ENCODE data around the gene FIGNL2. TPM values are rescaled to one million over a fixed set of nuclear protein-coding genes. Genes with fewer than 3 reads are reported as not detected.

FIGNL2 gene
- total RNA-seq, 1 experiment from 2014 or later, result not detected

- no peaks in the 10 kb centered on the region for H3F3A ChIP-seq (ENCODE audit: low read length, unreplicated experiment)
- H4K20me1 ChIP-seq (ENCODE audit: low read length), result no peaks in the 10 kb centered on the region
- intact Hi-C loops (cut with micrococcal nuclease), result no loop called here
- H3K4me3 ChIP-seq (ENCODE audit: low read length), result no peak overlapping the region
- H3K79me2 ChIP-seq (ENCODE audit: low read length), result no peaks in the 10 kb centered on the region
- ChIA-PET POLR2A (ENCODE audit: unreplicated experiment) (no interaction called here), CTCF (no interaction called here)
- H3K27ac ChIP-seq (ENCODE audit: low read length), result no peak overlapping the region
- no peaks in the 10 kb centered on the region for H3K4me1 ChIP-seq (ENCODE audit: insufficient read depth, low read length)
- H3K9me3 ChIP-seq (ENCODE audit: low read length), result no peaks in the 10 kb centered on the region
- H3K9ac ChIP-seq (ENCODE audit: low read length), result no peak overlapping the region
- H3K27me3 ChIP-seq (ENCODE audit: low read length), result peaks cover 22% of the 10 kb centered on the region
- DNase-seq (no peak), ATAC-seq (no peak)
- H3K4me2 ChIP-seq (ENCODE audit: low read length), result no peak overlapping the region
- no TSS peak for BruUV-seq (replicated peaks)
- no peaks in the 10 kb centered on the region for H3K36me3 ChIP-seq (ENCODE audit: low read depth, low read length)
- H3K9me2 ChIP-seq (replicated peaks; ENCODE audit: low read length), result no peaks in the 10 kb centered on the region
- TF ChIP-seq CTCF (conservative IDR thresholded peaks at IDR 0.05; ENCODE audit: low read depth, low read length) (no peak), EZH2phosphoT487 (IDR thresholded peaks at IDR 0.05; ENCODE audit: borderline replicate concordance, low read length) (no peak), EZH2 (IDR thresholded peaks at IDR 0.05; ENCODE audit: low read length, unreplicated experiment) (no peak)
- H2AFZ ChIP-seq (ENCODE audit: low read length), result no peak overlapping the region
Measured at GRCh38 chr12:51848841-51849735, 570 bp upstream of the FIGNL2 start.

- Histone ChIP-seq H3K27ac (ENCODE audit: low read length) (no peak overlapping the region), H3K9me2 (replicated peaks; ENCODE audit: low read length) (no peaks in the 10 kb centered on the region), H2AFZ (ENCODE audit: low read length) (peak overlapping the region; percentile 97), H3K9ac (ENCODE audit: low read length) (no peak overlapping the region), H3F3A (ENCODE audit: low read length, unreplicated experiment) (no peaks in the 10 kb centered on the region), H4K20me1 (ENCODE audit: low read length) (no peaks in the 10 kb centered on the region), H3K4me1 (ENCODE audit: insufficient read depth, low read length) (no peaks in the 10 kb centered on the region), H3K36me3 (ENCODE audit: low read depth, low read length) (no peaks in the 10 kb centered on the region), H3K79me2 (ENCODE audit: low read length) (no peaks in the 10 kb centered on the region), H3K27me3 (ENCODE audit: low read length) (peaks cover 25% of the 10 kb centered on the region), H3K4me3 (ENCODE audit: low read length) (peak overlapping the region; percentile 76), H3K9me3 (ENCODE audit: low read length) (no peaks in the 10 kb centered on the region), H3K4me2 (ENCODE audit: low read length) (peak overlapping the region; percentile 98)
- CTCF ChIA-PET, result no interaction called here
- BruUV-seq (replicated peaks), result no TSS peak
- POLR2A ChIA-PET (ENCODE audit: unreplicated experiment), result no interaction called here
- no peak for TF ChIP-seq CTCF (conservative IDR thresholded peaks at IDR 0.05; ENCODE audit: low read depth, low read length)
- no peak for TF ChIP-seq EZH2 (IDR thresholded peaks at IDR 0.05; ENCODE audit: low read length, unreplicated experiment)
- TF ChIP-seq EZH2phosphoT487 (IDR thresholded peaks at IDR 0.05; ENCODE audit: borderline replicate concordance, low read length), result no peak
- DNase-seq, result no peak
- peak; percentile 26 for ATAC-seq
- intact Hi-C loops (cut with micrococcal nuclease), result no loop called here
Measured at GRCh38 chr12:51847643-51848325, 734 bp downstream of the FIGNL2 start.

All from PC-3 (cell line).